ENCODE measurements around the gene PITPNB.
A peak's percentile ranks its signal among the peaks of the same experiment; 100 is the strongest.

PITPNB gene

GRCh38 chr22:27827604-27828587 is 91.2 kb downstream of the PITPNB start:
- DNase-seq, result no peak

DNA sequence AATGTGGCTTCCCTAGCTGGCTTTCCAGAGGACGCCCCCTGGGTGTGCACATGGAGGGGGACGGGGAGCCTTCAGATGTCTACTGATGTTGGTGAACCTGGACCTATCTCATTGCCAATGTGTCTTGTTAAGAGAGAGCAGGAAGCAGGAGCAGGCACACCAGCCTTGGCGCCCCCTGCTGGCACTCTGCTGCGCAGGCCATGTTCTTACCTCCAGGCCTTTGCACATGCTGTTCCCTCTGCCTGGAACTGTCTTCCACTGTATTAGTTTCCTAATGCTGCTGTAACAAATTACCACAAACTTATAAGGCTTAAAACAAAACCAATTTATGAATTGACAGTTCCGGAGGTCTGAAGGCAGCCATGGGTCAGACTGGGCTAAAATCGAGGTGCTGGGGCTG is 93.9 kb downstream of the PITPNB start:
- no peak for DNase-seq

GRCh38 chr22:27823221-27823620 is 95.8 kb downstream of the PITPNB start:
- DNase-seq, result no peak

DNA sequence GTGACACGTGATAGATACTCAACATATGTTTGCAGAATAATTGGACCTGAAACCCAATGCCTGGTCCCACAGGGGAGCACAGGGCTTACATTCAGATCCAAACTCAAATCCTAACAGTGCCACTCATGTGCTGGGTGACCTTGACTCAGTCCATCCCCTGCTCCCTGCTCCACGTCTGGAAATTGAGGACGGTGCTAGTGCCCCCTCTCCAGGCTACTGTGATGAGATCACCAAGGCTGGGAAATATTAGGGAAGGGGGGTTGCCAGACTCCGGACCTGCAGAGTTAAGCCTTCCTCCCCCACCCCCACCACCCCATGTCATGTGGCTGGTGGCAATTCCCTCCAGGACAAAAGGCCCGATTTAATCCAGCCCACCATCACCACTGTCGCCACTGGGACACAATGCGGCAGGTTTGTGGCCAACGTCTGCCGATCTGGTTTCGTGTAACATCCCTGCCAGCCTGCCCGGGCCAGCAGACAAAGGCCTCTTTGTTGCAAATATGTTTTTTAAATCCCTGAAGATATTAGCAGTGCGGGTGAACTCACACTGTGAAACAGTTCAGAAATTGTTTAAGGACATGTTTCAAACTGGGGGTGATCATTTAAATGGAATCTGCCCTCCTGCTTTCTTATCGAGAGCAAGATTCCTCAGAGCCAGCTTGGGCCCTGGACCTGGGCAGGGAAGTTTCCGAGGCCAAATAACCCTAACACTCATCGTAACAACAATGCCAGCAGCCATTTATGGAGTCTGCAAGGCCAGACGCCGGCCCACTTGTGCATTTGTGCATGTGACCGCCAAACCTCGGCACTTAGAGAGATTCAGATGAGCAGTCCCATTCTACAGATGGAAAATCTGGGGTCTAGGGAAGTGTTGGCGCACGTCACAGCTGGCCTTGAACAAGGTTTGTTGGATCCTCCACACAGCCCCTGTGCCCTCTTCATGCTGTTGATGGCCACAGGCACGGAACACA is 97.9 kb downstream of the PITPNB start:
- no peak for DNase-seq

- DNase-seq, result no peak
These were observed 102.5 kb downstream of the PITPNB start for GRCh38 chr22:27816552-27816951.

GRCh38 chr22:27815826-27816530 is 103.1 kb downstream of the PITPNB start:
- DNase-seq, result no peak

DNA sequence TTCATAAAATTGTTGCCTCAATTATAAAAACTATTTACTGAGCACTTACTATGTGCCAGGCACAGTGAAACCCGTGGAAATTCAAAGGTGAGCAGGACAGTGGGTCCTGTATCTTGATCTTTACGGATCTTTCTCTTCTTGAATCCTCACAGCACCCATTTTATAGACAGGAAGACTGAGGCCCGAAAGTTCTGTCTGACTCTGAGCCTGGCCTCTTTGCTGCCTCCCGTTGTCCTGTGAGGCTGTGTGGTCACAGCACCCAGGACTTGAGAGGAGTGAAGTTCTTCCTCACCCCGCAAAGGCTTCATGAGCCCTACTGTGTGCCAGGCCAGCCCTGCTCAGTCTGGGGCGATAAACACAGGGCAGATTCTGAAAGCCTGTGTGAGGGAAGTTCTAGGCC is 104.1 kb downstream of the PITPNB start:
- DNase-seq, result no peak

DNA sequence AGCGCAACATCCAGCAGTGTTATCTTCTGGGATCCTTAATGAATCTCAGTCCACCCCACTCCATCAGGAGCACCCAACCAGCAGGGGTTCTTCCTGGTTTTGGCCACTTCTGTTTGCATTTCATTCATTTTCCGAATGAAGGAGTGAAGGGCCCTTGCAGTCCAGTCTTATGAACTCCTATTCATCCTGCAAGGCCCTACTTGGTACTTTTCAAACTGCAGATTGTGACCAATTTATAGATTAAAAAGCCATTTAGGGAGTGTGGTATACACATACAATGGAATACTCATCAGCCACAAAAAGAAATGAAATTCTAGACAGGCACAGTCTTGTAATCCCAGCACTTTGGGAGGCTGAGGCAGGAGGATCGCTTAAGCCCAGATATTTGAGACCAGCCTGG is 107.3 kb downstream of the PITPNB start:
- no peak for DNase-seq

GRCh38 chr22:27810609-27811151 is 108.4 kb downstream of the PITPNB start:
- no peak for DNase-seq

DNA sequence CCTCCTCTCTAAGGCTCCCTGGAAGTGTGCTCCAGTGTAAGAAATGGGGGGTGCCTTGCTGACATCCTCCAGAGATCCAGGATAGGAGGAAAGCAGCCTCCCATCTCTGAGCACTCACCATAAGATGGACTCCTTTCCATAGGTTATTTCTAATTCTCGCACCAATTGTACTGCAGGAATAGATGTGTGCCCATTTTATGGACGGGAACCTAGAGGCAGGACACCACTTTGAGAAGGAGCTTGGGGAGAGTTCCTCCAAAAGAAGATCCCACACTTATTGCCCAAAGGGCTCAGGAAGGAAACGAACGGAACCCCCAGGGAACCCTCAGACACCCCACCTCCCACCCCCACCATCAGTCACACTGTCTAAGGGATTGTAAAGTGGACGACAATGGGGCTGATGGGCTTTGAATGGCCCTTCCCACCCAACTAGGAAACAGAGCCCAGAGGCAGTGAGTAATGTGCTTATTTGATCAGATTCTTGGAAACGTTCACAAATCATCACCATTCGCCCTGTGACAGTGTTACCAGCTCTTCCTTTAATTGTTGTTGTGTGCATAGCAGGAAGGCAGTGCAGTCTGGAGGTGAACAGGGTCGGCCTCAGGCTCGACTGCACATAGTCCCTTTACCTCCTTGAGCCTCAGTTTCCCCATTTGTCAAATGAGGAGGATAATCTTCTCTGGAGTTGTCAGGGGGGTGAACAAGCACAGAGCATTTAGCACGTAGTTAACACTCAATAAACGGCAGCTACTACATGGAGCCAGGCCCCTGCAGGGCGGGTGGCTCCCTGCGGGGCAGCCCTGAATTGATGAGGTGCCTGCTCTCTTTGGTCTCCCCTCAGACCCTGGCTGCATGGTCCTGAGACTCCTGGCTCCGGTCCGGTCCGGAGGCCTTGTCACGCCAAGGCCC is 109.1 kb downstream of the PITPNB start:
- no peak for DNase-seq

DNA sequence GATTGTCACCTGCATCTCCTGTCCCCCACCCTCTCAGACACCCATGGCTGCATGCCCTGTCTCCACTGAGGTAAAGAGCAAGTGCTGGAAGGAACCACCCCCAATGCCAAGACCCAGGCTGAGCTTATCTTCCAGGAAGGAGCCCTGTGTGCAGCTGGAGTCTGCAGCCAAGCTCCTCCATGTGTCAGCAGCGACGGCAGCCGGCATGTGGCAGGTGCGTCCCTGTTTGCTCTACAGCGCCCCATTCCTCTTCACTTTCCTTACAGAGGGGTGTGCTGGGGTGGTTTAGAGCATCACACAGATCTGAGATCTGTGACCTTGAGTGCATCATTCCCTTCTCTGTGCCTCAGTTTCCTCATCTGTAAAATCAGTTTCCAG is 109.8 kb downstream of the PITPNB start:
- DNase-seq, result no peak

DNA sequence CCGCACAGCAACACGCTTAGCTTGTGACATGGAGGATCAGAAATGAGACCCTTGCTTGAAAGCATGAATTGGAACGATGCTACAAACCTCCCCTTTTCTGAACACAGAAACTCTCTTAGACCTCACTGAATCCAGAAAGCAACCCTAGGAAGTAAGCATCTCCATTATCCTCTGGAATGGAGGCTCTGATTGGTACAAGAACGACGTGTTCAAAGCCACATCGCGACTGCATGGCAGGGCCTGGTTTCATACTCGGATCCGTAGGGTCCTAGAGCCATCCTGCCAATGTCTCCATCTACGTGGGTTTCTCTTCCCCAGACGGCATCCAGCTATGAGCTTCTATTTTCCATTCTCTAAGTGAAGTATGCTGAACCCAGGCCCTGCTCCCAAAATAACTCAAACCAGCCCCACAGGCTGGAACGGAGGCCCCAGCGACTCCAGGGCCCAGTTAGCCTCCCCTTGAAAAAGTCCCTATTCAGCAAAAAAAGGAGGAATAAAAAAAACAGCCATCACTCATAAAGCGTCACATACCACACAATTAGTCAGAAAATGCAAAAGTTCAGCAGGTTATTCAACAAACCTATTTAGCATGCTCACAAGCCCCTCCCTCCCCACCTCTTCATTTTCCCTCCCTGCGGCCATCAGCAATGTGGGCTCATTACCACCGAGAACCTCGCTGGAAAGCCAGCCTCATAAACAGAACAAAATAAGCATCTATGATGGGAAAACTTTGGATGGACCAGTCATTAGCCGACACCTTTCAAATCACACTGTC is 110.4 kb downstream of the PITPNB start:
- no peak for DNase-seq

DNA sequence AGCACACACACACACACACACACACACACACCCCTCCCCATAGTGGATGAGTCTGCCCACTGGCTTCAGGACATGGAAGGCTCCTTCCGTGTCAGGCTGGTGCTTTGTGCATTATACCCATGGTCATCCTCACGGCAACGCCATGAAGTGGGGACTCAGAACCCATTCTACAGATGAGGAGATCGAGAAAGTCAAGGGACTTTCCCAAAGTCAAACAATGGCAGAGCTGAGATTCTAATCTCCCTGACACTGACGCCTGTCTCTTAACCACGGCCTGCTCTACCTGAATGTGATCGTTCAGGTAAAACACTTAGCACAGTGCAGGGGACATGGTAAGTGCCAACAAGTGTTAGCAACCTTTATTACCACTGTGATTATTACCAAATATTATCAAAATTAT is 113.2 kb downstream of the PITPNB start:
- DNase-seq, result no peak

GRCh38 chr22:27804470-27805297 is 114.4 kb downstream of the PITPNB start:
- DNase-seq, result peak; percentile 16

DNA sequence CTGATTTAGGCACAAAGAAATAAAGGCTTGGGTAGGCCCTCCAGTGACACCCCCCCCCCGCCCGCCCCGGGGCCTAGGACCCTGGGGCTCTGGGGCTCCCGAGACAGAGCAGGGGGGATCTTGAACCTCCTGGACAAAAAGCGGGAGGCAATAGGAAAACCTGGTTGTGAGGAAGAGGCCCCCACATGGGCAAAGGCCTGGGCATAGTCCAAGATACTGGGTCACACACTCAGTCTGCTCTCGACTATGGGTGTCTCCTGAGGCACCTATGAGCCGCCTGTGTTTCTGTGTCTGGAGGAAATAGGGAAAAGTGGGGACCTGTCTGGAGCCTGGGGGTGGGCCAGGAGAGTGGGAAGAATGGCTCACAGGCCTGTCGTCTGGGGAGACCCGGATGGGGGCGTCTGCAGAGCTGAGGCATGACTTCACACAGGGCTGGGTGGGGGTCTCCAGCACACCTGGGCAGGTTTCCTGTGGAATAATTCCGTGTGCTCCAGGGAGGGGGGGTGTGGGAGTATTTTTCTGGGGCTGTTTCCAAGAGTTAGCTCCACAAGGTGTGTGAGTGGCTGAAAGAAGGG is 115.1 kb downstream of the PITPNB start:
- DNase-seq, result no peak

- DNase-seq, result no peak
These were observed 116.5 kb downstream of the PITPNB start for GRCh38 chr22:27802346-27803073.

Measured in NCI-H774 (cell line).